ENCODE measurements around the gene AGPAT1.

Gene AGPAT1

GRCh38 chr6:32176476-32177182, 745 bp upstream of the AGPAT1 start:
- Histone ChIP-seq H3K27ac (ENCODE audit: low read depth, low read length) (peak overlapping the region; percentile 81), H3F3A (ENCODE audit: insufficient read depth) (peaks cover 16% of the 10 kb centered on the region), H3K4me2 (ENCODE audit: low read depth, low read length, poor library complexity, severe bottlenecking) (peak overlapping the region; percentile 73), H3K9me3 (ENCODE audit: insufficient read depth, low read length) (no peaks in the 10 kb centered on the region), H3K9me2 (replicated peaks; ENCODE audit: insufficient read depth, low read length) (no peaks in the 10 kb centered on the region), H3K36me3 (ENCODE audit: low read length) (no peaks in the 10 kb centered on the region), H3K9ac (ENCODE audit: low read length) (peak overlapping the region; percentile 88), H3K4me3 (ENCODE audit: insufficient read depth, low read length, poor library complexity, severe bottlenecking) (peak overlapping the region; percentile 86), H3K79me2 (ENCODE audit: insufficient read depth, low read length) (peaks cover 31% of the 10 kb centered on the region), H2AFZ (ENCODE audit: low read depth, low read length, severe bottlenecking) (peak overlapping the region; percentile 59), H3K27me3 (ENCODE audit: low read length) (no peaks in the 10 kb centered on the region), H4K20me1 (ENCODE audit: low read depth, low read length) (no peaks in the 10 kb centered on the region)
- TF ChIP-seq EZH2phosphoT487 (conservative IDR thresholded peaks at IDR 0.05; ENCODE audit: low read length) (no peak), CTCF (IDR thresholded peaks at IDR 0.05; ENCODE audit: insufficient read depth, low read length, poor library complexity, severe bottlenecking) (no peak)

GRCh38 chr6:32175322-32175710, 568 bp downstream of the AGPAT1 start:
- Histone ChIP-seq H2AFZ (ENCODE audit: low read depth, low read length, severe bottlenecking) (peak overlapping the region; percentile 39), H3K9ac (ENCODE audit: low read length) (peak overlapping the region; percentile 88), H3K4me2 (ENCODE audit: low read depth, low read length, poor library complexity, severe bottlenecking) (peak overlapping the region; percentile 73), H3K27ac (ENCODE audit: low read depth, low read length) (no peak overlapping the region; the same call in 1 of the 2 replicates), H3K36me3 (ENCODE audit: low read length) (no peaks in the 10 kb centered on the region), H3F3A (ENCODE audit: insufficient read depth) (peaks cover 16% of the 10 kb centered on the region), H3K79me2 (ENCODE audit: insufficient read depth, low read length) (peaks cover 31% of the 10 kb centered on the region), H3K9me3 (ENCODE audit: insufficient read depth, low read length) (no peaks in the 10 kb centered on the region), H3K9me2 (replicated peaks; ENCODE audit: insufficient read depth, low read length) (no peaks in the 10 kb centered on the region), H3K27me3 (ENCODE audit: low read length) (no peaks in the 10 kb centered on the region), H3K4me3 (ENCODE audit: insufficient read depth, low read length, poor library complexity, severe bottlenecking) (peak overlapping the region; percentile 86), H4K20me1 (ENCODE audit: low read depth, low read length) (no peaks in the 10 kb centered on the region)
- TF ChIP-seq CTCF (IDR thresholded peaks at IDR 0.05; ENCODE audit: insufficient read depth, low read length, poor library complexity, severe bottlenecking) = no peak
- no peak for TF ChIP-seq EZH2phosphoT487 (conservative IDR thresholded peaks at IDR 0.05; ENCODE audit: low read length)

DNA sequence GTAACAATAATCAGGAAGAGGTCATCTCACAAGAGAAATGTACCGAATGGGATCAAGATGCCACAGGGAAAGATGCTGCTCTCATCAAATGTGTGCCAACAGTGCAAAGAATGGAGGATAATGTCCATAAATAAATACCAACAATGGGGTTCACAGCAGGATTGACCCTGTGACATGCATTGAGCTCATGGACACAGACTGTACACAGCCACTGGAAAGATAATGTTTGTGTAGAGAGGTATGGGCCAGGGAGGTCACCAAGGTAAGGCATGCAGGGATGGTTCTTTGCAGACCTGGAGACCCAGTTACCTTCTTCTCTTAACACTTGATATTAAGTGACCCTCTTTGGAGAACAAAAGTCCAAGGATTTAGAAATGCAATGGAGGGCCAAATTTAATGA, 1.5 kb downstream of the AGPAT1 start:
- H3K27me3 ChIP-seq (ENCODE audit: low read length) = no peaks in the 10 kb centered on the region
- H3K79me2 ChIP-seq (ENCODE audit: insufficient read depth, low read length) = peaks cover 29% of the 10 kb centered on the region
- no peak overlapping the region for H3K4me3 ChIP-seq (ENCODE audit: insufficient read depth, low read length, poor library complexity, severe bottlenecking)
- no peak overlapping the region for H2AFZ ChIP-seq (ENCODE audit: low read depth, low read length, severe bottlenecking)
- no peaks in the 10 kb centered on the region for H4K20me1 ChIP-seq (ENCODE audit: low read depth, low read length)
- H3K27ac ChIP-seq (ENCODE audit: low read depth, low read length) = no peak overlapping the region
- H3K9me2 ChIP-seq (replicated peaks; ENCODE audit: insufficient read depth, low read length) = no peaks in the 10 kb centered on the region
- H3F3A ChIP-seq (ENCODE audit: insufficient read depth) = peaks cover 16% of the 10 kb centered on the region
- no peak for TF ChIP-seq CTCF (IDR thresholded peaks at IDR 0.05; ENCODE audit: insufficient read depth, low read length, poor library complexity, severe bottlenecking)
- H3K9ac ChIP-seq (ENCODE audit: low read length) = no peak overlapping the region
- H3K9me3 ChIP-seq (ENCODE audit: insufficient read depth, low read length) = no peaks in the 10 kb centered on the region
- H3K4me2 ChIP-seq (ENCODE audit: low read depth, low read length, poor library complexity, severe bottlenecking) = peak overlapping the region; percentile 73
- H3K36me3 ChIP-seq (ENCODE audit: low read length) = no peaks in the 10 kb centered on the region
